Lower leg skin (tissue), 3 donors: ENCODE results near the gene NPAS3.

ENCODE experiments used
- CTCF ChIP-seq, 3 donors: fragments of 450-650 bp; IDR thresholded peaks; one replicate each; pipeline ENCODE4 v1.5.1; 2016; ENCODE audit warnings: antibody characterized with exemption in 3 of 3, mild to moderate bottlenecking in 3 of 3, moderate library complexity in 2 of 3
- POLR2A ChIP-seq, 2 donors: fragments of 450-650 bp; IDR thresholded peaks; one replicate each; pipeline ENCODE4 v1.6.1; 2016 to 2017; ENCODE audit warnings: antibody characterized with exemption in 2 of 2, mild to moderate bottlenecking in 1 of 2, moderate library complexity in 1 of 2

GRCh38 chr14:33254861-33255395 lies 316.2 kb downstream of the NPAS3 start:
- TF ChIP-seq CTCF (IDR thresholded peaks at IDR 0.05) (no peak), POLR2A (IDR thresholded peaks at IDR 0.05) (no peak)
